A673 (cell line): ENCODE data around the gene WHRN. TPM values are rescaled to one million over a fixed set of nuclear protein-coding genes. Genes with fewer than 3 reads are reported as not detected.
A peak's percentile ranks its signal among the peaks of the same experiment; 100 is the strongest.

Experiments used
- BruUV-seq: library from RNA; stranded (reverse); fragments of 400-500 nt; replicated peaks from 2 replicates; lab custom pipeline; 2021; lab: Mats Ljungman, UMichigan
- CTCF ChIA-PET: fragments of 300-600 bp; sonication (Branson Sonifier 250); formaldehyde crosslinking; loops from one replicate; lab custom pipeline; 2022; ENCODE audit warnings: antibody characterized with exemption; lab: Charles Lee
- POLR2A ChIA-PET: fragments of 300-600 bp; sonication (Branson Sonifier 250); formaldehyde crosslinking; loops from one replicate; lab custom pipeline; 2022; ENCODE audit warnings: antibody characterized with exemption; ENCODE audit not compliant: low non-redundant PET; lab: Charles Lee
- DNase-seq: peaks from one replicate; pipeline ENCODE4 v3.0.0-alpha.2; 2015; ENCODE audit warnings: low spot score
- H3K27ac ChIP-seq: fragments of 200-600 bp; sonication (generic); 2 replicates; pipeline ENCODE4 v1.5.1; 2016; ENCODE audit warnings: mixed run types, low read depth, mild to moderate bottlenecking, mixed read lengths, antibody characterized with exemption, low read length; ENCODE audit not compliant: poor library complexity, severe bottlenecking
- H3K27me3 ChIP-seq: fragments of 200-600 bp; sonication (generic); replicated peaks from 2 replicates; pipeline ENCODE4 v1.6.1; 2017; ENCODE audit warnings: mixed run types, low read depth, mild to moderate bottlenecking, mixed read lengths, antibody characterized with exemption, low read length; ENCODE audit not compliant: insufficient read depth, poor library complexity
- H3K36me3 ChIP-seq: fragments of 200-600 bp; sonication (generic); 2 replicates; pipeline ENCODE4 v1.6.1; 2016; ENCODE audit warnings: mixed run types, mild to moderate bottlenecking, mixed read lengths, antibody characterized with exemption, low read length; ENCODE audit not compliant: insufficient read depth, poor library complexity, severe bottlenecking
- H3K4me1 ChIP-seq: fragments of 200-600 bp; sonication (generic); 2 replicates; pipeline ENCODE4 v1.6.1; 2017; ENCODE audit warnings: mixed run types, mild to moderate bottlenecking, mixed read lengths, antibody characterized with exemption, low read length; ENCODE audit not compliant: insufficient read depth, poor library complexity, severe bottlenecking
- H3K4me3 ChIP-seq: fragments of 200-600 bp; sonication (generic); 2 replicates; pipeline ENCODE4 v1.5.1; 2016; ENCODE audit warnings: low read depth, mixed run types, mild to moderate bottlenecking, mixed read lengths, low read length; ENCODE audit not compliant: poor library complexity, severe bottlenecking
- H3K9me3 ChIP-seq: fragments of 200-600 bp; sonication (generic); 2 replicates; pipeline ENCODE4 v1.6.1; 2016; ENCODE audit warnings: mixed run types, low read depth, mild to moderate bottlenecking, mixed read lengths, antibody characterized with exemption, low read length; ENCODE audit not compliant: poor library complexity, severe bottlenecking
- CTCF ChIP-seq: fragments of 300-800, 200-600 bp; sonication (generic); conservative IDR thresholded peaks from 2 replicates; pipeline ENCODE4 v1.5.1; 2017; ENCODE audit warnings: low read depth, mild to moderate bottlenecking, antibody characterized with exemption, low read length, moderate library complexity, mixed read lengths
- EZH2 ChIP-seq: fragments of 200-600 bp; sonication (generic); IDR thresholded peaks from 2 replicates; pipeline ENCODE4 v1.6.1; 2017; ENCODE audit warnings: borderline replicate concordance, low read depth, mild to moderate bottlenecking, mixed read lengths, antibody characterized with exemption, low read length; ENCODE audit not compliant: poor library complexity, severe bottlenecking
- intact Hi-C: fragments of 100-400 bp; cut with micrococcal nuclease; formaldehyde crosslinking; loops from one replicate; pipeline ENCODE4 v1.10.0; 2022; ENCODE audit not compliant: unreplicated experiment
- total RNA-seq: library from RNA; stranded (reverse); gene quantifications from 2 replicates; pipeline ENCODE4 v1.2.3, GENCODE V29; 2021

WHRN gene
- total RNA-seq, 1 experiment from 2014 or later = 9.1 TPM

DNA sequence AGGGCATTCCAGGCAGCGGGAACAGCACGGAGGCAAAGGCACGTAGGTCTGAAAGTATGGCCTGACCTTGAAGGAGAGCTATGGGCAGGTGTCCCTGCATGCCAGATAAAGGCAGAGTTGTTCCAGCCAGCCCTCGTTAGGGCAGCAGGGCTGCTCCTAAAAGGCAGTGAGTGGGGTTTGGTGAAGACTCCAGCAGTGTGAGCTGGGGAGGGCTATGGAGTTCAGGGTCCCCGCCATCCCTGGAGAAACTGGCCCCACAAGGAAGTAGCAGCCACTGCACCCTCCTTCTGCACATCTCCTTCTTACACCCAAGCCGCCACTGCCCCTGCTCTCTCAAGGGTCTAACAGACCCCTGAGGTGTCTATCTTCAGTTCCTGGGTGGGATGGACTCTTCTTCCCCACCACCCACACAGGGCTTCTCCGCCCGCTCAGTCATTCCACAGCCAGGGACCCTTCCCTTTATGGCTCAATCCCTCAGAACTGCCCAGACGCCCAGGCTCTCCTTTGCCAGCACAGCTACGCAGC lies 118.8 kb downstream of the WHRN start:
- no peak overlapping the region for H3K4me3 ChIP-seq
- ChIA-PET CTCF (no interaction called here), POLR2A (no interaction called here)
- DNase-seq = no peak
- no peaks in the 10 kb centered on the region for H3K27me3 ChIP-seq
- H3K36me3 ChIP-seq = peaks cover 5% of the 10 kb centered on the region
- H3K4me1 ChIP-seq = peaks cover 26% of the 10 kb centered on the region
- no TSS peak for BruUV-seq
- no peaks in the 10 kb centered on the region for H3K9me3 ChIP-seq
- H3K27ac ChIP-seq = no peak overlapping the region
- TF ChIP-seq EZH2 = no peak
- TF ChIP-seq CTCF = no peak
- intact Hi-C loops = no loop called here

DNA sequence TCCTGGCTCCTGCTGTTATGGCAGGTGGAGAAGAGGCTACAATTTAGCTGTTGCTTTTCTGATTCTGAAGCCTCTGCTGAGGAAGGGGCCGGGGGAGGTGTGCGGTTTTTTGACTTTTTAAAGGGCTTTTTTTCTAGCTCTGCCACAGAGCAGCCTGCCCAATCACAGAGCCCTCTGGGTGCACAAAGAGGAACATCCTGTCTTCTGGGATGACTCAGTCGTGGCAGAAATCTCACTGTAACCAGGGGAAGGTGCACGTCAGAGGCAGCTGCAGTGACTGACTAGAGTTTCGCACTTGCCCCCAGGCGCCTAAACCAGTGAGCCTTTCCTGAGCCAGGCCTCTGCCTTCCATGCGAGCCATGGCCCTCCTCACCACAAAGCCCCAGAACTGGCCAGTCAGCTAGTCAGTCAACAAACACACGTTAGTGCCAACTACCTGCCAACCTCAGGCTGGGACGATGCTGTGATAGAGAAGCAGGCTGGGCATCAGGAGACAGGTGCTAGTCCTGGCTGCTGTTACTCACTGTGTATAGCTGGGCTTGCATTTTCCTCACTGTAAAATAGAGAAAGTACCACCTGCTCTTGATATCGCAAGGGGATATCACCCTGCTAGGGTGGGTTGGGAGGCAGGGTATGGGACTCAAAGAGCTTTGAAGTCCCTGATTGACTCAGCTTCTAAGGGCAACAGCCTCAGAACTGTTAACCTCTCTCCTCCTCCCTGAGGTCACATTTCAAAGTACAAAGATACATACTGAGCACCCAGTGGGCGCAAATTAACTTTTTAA lies 119.7 kb downstream of the WHRN start:
- BruUV-seq = no TSS peak
- no peak for TF ChIP-seq CTCF
- TF ChIP-seq EZH2 = no peak
- peak; percentile 50 for DNase-seq
- POLR2A ChIA-PET = interaction anchor here (0.9 kb wide), 1 partner anchor 10 kb away, joined by 5 read pairs; no protein-coding TSS in a partner anchor
- peak overlapping the region; percentile 4 for H3K27ac ChIP-seq
- no peak overlapping the region for H3K4me3 ChIP-seq
- intact Hi-C loops = no loop called here
- CTCF ChIA-PET = no interaction called here
- H3K27me3 ChIP-seq = no peaks in the 10 kb centered on the region
- no peaks in the 10 kb centered on the region for H3K9me3 ChIP-seq
- peaks cover 5% of the 10 kb centered on the region for H3K36me3 ChIP-seq
- H3K4me1 ChIP-seq = peaks cover 26% of the 10 kb centered on the region

- H3K27ac ChIP-seq = peak overlapping the region; percentile 4
- no peak for TF ChIP-seq CTCF
- no peak for TF ChIP-seq EZH2
- intact Hi-C loops = no loop called here
- ChIA-PET CTCF (no interaction called here), POLR2A (interaction anchor here (0.9 kb wide), 1 partner anchor 10 kb away, joined by 5 read pairs; no protein-coding TSS in a partner anchor)
- peaks cover 5% of the 10 kb centered on the region for H3K36me3 ChIP-seq
- no peak overlapping the region for H3K4me3 ChIP-seq
- H3K27me3 ChIP-seq = no peaks in the 10 kb centered on the region
- DNase-seq = no peak
- H3K9me3 ChIP-seq = no peaks in the 10 kb centered on the region
- H3K4me1 ChIP-seq = peaks cover 26% of the 10 kb centered on the region
- no TSS peak for BruUV-seq
Measured at GRCh38 chr9:114384836-114385396, 120.4 kb downstream of the WHRN start.
